ENCODE measurements around the gene DGLUCY.

- TF ChIP-seq CTCF (IDR thresholded peaks at IDR 0.05) (no peak), EZH2 (IDR thresholded peaks at IDR 0.05; ENCODE audit: borderline replicate concordance, insufficient read depth, low read depth, low read length, poor library complexity, severe bottlenecking) (no peak)
Observed at GRCh38 chr14:91184559-91184958, 70.7 kb downstream of the DGLUCY start.
